Testis (tissue), 2 donors: ENCODE measurements around the gene RASL11A.

ENCODE experiments used
- CTCF ChIP-seq, 3 experiments: fragments of 450-650 bp in 2 of 3; fragments of 200-600 bp in 1 of 3; sonication (generic) in 1 of 3; IDR thresholded peaks; one replicate each; pipeline ENCODE4 v1.5.1; 2016 to 2019; ENCODE audit warnings: antibody characterized with exemption in 3 of 3, mild to moderate bottlenecking in 2 of 3, moderate library complexity in 1 of 3
- POLR2A ChIP-seq: fragments of 450-650 bp; IDR thresholded peaks from one replicate; pipeline ENCODE4 v1.6.1; 2017; ENCODE audit warnings: antibody characterized with exemption, mild to moderate bottlenecking, moderate library complexity

- TF ChIP-seq POLR2A: no peak
- no peak for TF ChIP-seq CTCF (IDR thresholded peaks at IDR 0.05)
These were observed 22.6 kb downstream of the RASL11A start for GRCh38 chr13:27293076-27293691.
